Upper lobe of left lung (tissue), 4 donors: ENCODE measurements around the gene PRR20G.
"Not testable (repeated sequence)": the region's sequence is repeated elsewhere in the genome, so short reads cannot be mapped to it uniquely, and the experiment has no call there.

Source experiments
- CTCF ChIP-seq, 6 experiments: fragments of 450-650 bp in 4 of 6; fragments of 200-600 bp in 2 of 6; sonication (generic) in 2 of 6; IDR thresholded peaks; one replicate each; pipeline ENCODE4 v1.5.1; 2016 to 2019; ENCODE audit warnings: antibody characterized with exemption in 6 of 6
- EP300 ChIP-seq, 4 donors: sonication (generic); formaldehyde crosslinking; IDR thresholded peaks; one replicate each; pipeline ENCODE4 v1.5.1; 2017; ENCODE audit warnings: antibody characterized with exemption in 4 of 4, control low read depth in 2 of 4
- POLR2A ChIP-seq, 4 donors: fragments of 450-650 bp; IDR thresholded peaks; one replicate each; pipeline ENCODE4 v1.5.1; 2016 to 2017; ENCODE audit warnings: antibody characterized with exemption in 4 of 4, mild to moderate bottlenecking in 2 of 4
- POLR2AphosphoS5 ChIP-seq, 2 donors: sonication (generic); formaldehyde crosslinking; IDR thresholded peaks; one replicate each; pipeline ENCODE4 v1.5.1; 2017; ENCODE audit warnings: antibody characterized with exemption in 2 of 2

DNA sequence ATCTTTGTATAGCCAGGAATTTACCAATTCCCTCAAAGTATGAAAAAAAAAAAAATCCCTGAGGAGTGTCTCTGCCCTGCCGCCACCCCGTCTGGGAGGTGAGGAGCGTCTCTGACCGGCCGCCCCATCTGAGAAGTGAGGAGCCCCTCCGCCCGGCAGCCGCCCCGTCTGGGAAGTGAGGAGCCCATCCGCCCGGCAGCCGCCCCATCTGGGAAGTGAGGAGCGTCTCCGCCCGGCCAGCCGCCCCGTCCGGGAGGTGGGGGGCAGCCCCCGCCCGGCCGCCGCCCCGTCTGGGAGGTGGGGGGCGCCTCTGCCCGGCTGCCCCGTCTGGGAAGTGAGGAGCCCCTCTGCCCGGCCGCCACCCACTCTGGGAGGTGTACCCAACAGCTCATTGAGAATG is 21.0 kb upstream of the PRR20G start:
- TF ChIP-seq CTCF, EP300, POLR2AphosphoS5, POLR2A (IDR thresholded peaks at IDR 0.05): not testable (repeated sequence)
